HL-60 (cell line): ENCODE results near the gene ST6GAL1.

Experiments used
- DNase-seq, 2 experiments: peaks; one replicate each; pipeline ENCODE4 v3.0.0-alpha.2; 2010 to 2020; ENCODE audit warnings: low read depth in 1 of 2, low spot score in 1 of 2
- H3K27ac ChIP-seq: fragments of 250-450 bp; sonication (Bioruptor Pico); replicated peaks from 2 replicates; pipeline ENCODE4 v1.5.1; 2020; ENCODE audit warnings: mild to moderate bottlenecking, moderate library complexity
- H3K27me3 ChIP-seq: fragments of 250-450 bp; sonication (Bioruptor Pico); 2 replicates; pipeline ENCODE4 v1.5.1; 2021; ENCODE audit warnings: mild to moderate bottlenecking, moderate library complexity; ENCODE audit not compliant: insufficient read depth, poor library complexity, severe bottlenecking
- H3K4me3 ChIP-seq: replicated peaks from 2 replicates; pipeline ENCODE4 v1.5.1; 2011; ENCODE audit warnings: mild to moderate bottlenecking, control low read depth, low read length; ENCODE audit not compliant: insufficient read depth
- CTCF ChIP-seq: IDR thresholded peaks from one replicate; pipeline ENCODE4 v1.5.1; 2011; ENCODE audit warnings: low read length, control low read depth, inconsistent platforms; ENCODE audit not compliant: insufficient read depth
- GABPA ChIP-seq: IDR thresholded peaks from 2 replicates; pipeline ENCODE4 v1.6.1; 2012; ENCODE audit warnings: low read depth
- POLR2AphosphoS5 ChIP-seq: IDR thresholded peaks from 2 replicates; pipeline ENCODE4 v1.6.1; 2012; ENCODE audit warnings: low read depth
- REST ChIP-seq: IDR thresholded peaks from 2 replicates; pipeline ENCODE4 v1.6.1; 2012; ENCODE audit warnings: low read depth; ENCODE audit not compliant: insufficient replicate concordance
- SPI1 ChIP-seq: IDR thresholded peaks from 2 replicates; pipeline ENCODE4 v1.6.1; 2012; ENCODE audit warnings: low read depth, mild to moderate bottlenecking, borderline replicate concordance

Gene ST6GAL1

GRCh38 chr3:186959029-186959624, 28.8 kb downstream of the ST6GAL1 start:
- Histone ChIP-seq H3K27me3 (no peaks in the 10 kb centered on the region), H3K27ac (no peak overlapping the region), H3K4me3 (no peak overlapping the region)
- peak in 1 of 2 experiments; percentile 6 for DNase-seq
- no peak for TF ChIP-seq POLR2AphosphoS5
- no peak for TF ChIP-seq CTCF
- TF ChIP-seq GABPA, result no peak
- no peak for TF ChIP-seq SPI1
- no peak for TF ChIP-seq REST

DNA sequence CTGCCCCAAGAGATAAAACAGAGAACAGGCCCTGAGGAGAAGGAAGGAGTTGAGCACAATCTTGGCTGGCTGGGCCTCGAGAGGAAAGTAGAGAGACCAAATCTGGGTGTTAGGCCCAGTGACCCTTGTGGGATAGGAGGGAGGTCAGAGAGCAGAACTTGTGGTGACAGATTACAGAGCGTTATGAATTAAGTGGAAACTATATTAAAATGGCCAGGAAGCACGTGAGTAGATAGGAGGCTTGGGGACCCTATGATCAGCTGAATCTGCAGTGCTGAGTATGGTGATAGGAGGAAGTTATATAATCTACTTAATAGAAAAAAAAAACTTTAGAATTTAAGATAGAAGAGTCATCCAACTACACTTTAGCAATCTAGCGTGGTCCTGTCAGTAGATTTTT, 30.0 kb downstream of the ST6GAL1 start:
- no peak overlapping the region for H3K27ac ChIP-seq

GRCh38 chr3:186962445-186962844, 32.1 kb downstream of the ST6GAL1 start:
- no peak overlapping the region for H3K4me3 ChIP-seq
- H3K27me3 ChIP-seq, result no peaks in the 10 kb centered on the region
- no peak for TF ChIP-seq CTCF
- TF ChIP-seq SPI1, result no peak
- no peak for TF ChIP-seq GABPA
- TF ChIP-seq REST, result no peak
- TF ChIP-seq POLR2AphosphoS5, result no peak
- no peak for DNase-seq
- no peak overlapping the region for H3K27ac ChIP-seq

More for the DNA sequence above, 30.0 kb downstream of the ST6GAL1 start:
- no peaks in the 10 kb centered on the region for H3K27me3 ChIP-seq
- no peak for DNase-seq
- TF ChIP-seq GABPA, result no peak
- no peak overlapping the region for H3K4me3 ChIP-seq

DNA sequence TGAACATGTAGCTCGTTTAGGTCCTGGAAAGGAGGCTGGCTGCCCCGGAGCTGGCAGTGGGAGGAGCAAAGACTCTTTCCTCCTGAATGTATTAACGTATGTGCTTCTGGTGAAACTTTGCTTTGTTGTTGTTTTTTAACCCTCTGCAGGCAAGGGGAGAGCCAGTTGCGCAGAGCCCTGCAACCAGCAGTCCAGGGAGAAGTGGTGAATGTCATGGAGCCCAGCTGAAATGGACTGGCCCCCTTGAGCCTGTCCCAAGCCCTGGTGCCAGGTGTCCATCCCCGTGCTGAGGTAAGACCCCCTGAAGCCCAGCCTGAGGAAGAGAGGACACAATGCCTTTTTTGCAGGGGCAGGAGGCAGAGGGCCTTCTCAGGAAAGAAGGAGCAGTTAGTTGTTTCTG, 33.3 kb downstream of the ST6GAL1 start:
- no peak for DNase-seq
- TF ChIP-seq CTCF (no peak), POLR2AphosphoS5 (no peak), REST (no peak), GABPA (no peak), SPI1 (no peak)
- Histone ChIP-seq H3K27me3 (no peaks in the 10 kb centered on the region), H3K27ac (no peak overlapping the region), H3K4me3 (no peak overlapping the region)
